ENCODE measurements around the gene IDI2.

DNA sequence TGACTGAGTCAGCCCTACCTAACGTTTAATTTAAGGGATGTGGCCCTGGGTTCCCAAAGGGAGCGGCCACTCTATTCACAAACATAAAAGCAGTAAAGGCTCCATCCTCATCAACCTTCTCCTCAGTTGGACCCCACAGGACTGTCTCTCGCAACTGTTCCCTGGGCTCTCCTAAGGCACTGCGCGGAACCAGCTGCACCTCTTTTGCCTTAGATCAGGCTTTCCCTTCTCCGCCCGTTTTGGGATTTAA lies 38.1 kb downstream of the IDI2 start:
- TF ChIP-seq, protein P1, sequence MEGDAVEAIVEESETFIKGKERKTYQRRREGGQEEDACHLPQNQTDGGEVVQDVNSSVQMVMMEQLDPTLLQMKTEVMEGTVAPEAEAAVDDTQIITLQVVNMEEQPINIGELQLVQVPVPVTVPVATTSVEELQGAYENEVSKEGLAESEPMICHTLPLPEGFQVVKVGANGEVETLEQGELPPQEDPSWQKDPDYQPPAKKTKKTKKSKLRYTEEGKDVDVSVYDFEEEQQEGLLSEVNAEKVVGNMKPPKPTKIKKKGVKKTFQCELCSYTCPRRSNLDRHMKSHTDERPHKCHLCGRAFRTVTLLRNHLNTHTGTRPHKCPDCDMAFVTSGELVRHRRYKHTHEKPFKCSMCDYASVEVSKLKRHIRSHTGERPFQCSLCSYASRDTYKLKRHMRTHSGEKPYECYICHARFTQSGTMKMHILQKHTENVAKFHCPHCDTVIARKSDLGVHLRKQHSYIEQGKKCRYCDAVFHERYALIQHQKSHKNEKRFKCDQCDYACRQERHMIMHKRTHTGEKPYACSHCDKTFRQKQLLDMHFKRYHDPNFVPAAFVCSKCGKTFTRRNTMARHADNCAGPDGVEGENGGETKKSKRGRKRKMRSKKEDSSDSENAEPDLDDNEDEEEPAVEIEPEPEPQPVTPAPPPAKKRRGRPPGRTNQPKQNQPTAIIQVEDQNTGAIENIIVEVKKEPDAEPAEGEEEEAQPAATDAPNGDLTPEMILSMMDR (IDR thresholded peaks at IDR 0.05): no peak
- no peak for TF ChIP-seq POLR2A (IDR thresholded peaks at IDR 0.05)

Measured in right lobe of liver (tissue), 4 donors.